HG03280 (cell line): ENCODE data around the gene STK24.
A peak's percentile ranks its signal among the peaks of the same experiment; 100 is the strongest.

Source experiments
- ATAC-seq: cut with Tn5 transposase; IDR thresholded peaks from one replicate; pipeline ENCODE4 v1.9.1; 2021; ENCODE audit warnings: mild to moderate bottlenecking, moderate library complexity; ENCODE audit not compliant: unreplicated experiment

Gene STK24

DNA sequence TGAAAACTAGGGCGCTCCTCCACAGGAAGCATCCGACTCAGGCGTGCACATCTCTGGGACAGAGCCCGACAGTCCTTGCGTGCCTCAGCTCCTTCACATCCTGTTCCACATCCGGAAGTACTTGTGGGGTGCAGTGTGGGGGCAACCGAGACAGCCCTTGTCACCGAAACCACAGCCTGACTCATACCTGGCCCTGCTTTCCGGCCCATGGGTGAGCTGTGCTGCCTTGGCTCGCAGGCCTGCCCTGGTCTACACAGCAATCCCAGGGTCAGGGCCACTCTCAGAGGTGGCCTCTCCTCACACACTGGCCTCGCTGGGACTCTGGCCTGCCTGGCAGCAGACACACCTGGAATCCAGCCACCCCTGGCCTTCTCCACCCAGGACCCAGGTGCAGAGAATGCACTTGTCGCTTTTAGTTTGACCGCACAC, 100.4 kb downstream of the STK24 start:
- peak; percentile 90 for ATAC-seq

DNA sequence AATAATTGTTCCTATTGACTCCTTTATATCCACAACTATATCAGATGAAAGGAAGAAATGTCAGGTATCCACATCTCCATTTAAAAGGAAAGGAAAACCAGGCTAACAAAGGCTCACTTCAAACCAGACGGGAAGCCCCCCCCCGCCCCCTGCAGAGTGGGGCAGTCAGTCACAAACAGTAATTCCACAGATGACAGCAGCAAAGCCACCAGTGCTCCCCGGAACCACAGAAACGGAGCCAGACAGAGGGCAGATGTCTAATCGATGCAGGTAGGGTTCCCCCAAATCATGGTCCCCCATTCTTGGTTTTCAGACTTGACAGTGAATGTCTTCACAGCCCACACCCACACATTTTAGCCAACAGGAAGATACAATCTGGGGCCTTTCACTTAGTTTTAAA, 100.8 kb downstream of the STK24 start:
- peak; percentile 33 for ATAC-seq

DNA sequence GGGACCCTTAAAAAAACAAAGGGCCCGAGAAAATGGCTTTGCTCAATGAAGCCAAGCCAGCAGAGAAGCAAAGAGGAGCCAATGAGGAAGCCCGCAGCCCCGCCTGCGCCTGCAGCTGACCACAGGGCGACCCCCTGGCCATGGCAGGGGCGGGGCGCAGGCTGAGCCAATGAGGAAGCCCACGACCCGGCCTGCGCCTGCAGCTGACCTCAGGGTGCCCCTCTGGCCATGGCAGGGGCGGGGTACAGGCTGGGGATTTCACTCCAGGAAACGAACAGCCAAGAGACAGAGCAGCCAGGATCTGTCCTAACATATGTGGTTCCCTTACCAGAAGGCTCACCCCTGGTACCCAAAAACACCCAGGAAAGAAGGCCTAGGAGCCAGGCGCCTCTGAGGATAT, 101.4 kb downstream of the STK24 start:
- ATAC-seq, result no peak

DNA sequence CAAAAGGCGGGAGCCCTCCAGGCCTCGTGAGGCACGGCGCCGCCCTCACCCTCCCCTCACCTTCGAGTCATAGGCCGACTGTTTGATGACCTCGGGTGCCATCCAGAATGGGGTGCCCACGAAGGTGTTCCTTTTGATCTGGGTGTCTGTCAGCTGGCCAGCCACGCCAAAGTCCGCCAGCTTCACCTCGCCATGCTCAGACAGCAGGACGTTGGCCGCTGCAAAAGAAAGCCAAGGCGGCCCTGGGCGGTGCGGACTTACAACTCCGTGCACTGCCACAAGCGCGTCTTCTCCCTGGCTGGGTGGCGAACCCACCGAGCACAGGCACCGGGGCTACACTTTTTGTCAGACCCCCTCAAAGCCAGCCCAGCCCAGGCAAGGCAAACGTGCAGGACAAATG, 102.1 kb downstream of the STK24 start:
- no peak for ATAC-seq

DNA sequence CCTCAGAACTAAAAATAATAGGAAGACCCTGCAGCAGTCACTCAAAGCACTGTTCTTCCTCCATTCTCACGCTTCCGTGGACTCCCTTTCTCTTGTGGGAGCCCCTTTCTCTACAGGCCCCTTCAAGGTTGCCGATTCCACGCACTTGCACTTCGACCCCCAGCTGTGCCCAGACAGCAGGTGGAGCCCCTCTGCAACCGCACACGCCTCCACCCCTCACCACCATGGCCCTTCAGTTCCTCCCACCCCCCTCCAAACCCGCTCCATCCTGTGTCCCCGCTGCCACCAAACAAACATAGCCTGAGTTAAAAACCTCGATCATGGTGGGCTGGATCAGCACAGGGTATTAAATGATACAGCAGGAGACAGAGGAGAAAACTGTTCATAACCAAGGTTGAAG, 102.6 kb downstream of the STK24 start:
- no peak for ATAC-seq

DNA sequence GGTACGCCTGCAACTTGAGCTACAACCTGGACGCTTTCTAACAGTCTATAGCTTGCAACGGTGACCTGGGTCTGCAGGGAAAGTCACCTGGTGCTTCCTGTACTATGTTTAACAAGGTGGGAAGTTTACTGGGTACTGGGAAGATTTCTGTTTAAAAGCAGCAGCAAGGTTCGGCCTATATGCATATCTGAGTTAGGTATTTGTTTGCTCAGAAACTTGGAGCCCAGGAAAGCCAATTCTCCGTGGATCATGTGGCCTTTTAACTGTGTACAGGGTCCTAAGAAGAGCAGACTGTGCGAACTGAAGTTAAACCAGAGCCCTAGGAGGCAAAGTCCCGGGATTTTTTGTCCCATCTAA, 103.1 kb downstream of the STK24 start:
- ATAC-seq, result no peak

DNA sequence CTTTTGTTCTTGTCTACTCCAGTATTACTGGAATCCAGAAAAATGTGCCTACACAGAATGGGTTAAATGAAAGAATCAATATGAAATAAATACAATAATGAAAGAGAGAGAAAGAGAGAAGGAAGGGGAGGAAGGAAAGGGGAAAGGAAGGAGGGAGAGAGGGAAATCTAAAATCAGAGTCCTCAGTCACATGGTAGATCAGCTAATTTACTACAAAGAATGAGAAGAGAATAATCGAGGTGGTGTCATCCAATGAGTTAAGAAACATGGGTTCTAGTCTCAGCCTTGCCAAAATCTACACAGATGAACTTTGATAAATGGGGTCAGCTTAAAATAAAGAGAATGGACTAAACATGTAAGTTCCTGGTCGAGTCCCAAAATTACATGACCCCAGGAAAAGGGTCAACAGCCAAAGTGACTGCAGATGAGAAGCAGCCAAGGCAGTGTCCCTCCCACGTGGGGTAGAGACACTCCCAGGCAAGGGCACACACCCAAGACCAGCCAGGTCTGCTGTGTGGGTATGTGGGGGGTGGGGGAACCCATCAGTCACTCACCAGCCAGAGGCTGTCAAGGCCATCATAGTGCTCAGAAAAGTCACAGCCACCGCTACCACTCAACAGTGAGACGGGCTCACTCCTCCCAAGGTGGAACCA, 103.6 kb downstream of the STK24 start:
- ATAC-seq, result no peak

DNA sequence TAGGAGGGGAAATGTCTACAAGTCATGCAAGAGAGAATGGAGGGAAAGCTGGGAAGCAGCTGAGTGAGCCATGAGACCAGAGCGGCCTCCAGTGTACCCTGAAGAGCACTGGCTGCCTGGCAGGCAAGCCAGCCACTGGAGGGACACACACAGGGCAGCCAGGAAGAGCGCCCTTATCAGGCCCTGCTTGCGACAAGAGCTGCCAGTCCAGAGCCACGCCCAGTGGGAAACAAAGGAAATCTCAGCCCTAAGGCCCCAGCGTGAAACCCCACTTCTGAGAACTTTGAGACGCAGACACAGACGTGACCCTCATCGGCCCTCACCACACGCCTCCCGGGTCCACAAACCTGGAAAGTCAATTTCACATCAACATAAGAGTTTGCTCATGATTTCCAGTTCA, 105.0 kb downstream of the STK24 start:
- ATAC-seq, result no peak

DNA sequence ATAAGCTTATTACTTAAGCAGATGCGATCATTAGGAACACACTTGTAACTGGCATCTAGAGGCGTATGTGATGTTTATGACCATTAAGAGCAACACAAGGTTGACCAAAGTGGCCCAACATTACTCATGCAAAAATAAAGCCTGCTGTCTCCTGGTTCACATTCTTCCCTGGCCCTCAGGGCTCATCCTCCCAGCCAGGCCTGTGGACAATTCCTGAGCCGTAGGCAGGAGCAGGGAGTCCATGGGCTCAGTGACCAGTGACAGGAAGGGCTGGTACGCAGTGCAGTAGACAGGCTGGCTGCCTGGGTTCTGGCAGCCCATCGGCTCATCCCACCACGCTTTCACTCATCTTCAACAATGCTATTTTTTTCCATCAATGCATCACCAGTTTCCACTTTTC, 106.0 kb downstream of the STK24 start:
- no peak for ATAC-seq

DNA sequence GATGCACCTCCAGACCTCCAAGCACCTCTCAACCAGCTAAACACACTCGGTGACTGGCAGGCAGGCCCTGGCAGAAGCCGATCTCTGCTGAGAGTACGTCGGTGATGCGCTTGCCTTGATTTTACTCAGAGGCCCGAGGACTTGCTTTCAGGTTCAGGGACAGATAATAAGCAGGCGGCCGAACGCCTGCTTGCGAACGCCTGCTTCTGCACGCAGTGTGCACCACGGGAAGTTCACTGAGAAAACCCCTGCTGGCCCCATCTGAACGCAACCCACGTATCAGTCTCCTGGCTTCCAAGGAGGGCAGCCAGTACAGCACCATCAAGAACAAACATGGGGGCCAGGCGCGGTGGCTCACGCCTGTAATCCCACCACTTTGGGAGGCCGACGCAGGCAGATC, 108.0 kb downstream of the STK24 start:
- no peak for ATAC-seq

DNA sequence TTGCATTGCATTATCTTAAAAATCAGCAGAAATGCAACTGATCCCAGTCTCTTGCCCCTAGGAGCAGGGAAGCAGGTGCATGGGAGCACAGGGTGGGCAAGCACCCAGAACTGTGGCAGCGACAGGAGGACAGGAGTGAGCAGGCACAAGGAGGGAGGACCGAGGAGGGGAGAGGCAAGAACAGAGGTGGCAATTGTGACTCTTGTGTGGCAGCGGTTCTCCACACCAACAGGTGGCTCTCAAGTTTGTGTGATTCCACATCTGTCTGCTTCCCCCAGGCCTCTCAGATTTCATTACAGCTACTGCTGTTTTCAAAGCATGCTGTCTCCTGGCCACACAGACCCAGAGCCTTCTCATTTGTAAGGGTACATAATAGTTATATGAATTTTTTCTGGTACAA, 108.5 kb downstream of the STK24 start:
- ATAC-seq, result no peak

DNA sequence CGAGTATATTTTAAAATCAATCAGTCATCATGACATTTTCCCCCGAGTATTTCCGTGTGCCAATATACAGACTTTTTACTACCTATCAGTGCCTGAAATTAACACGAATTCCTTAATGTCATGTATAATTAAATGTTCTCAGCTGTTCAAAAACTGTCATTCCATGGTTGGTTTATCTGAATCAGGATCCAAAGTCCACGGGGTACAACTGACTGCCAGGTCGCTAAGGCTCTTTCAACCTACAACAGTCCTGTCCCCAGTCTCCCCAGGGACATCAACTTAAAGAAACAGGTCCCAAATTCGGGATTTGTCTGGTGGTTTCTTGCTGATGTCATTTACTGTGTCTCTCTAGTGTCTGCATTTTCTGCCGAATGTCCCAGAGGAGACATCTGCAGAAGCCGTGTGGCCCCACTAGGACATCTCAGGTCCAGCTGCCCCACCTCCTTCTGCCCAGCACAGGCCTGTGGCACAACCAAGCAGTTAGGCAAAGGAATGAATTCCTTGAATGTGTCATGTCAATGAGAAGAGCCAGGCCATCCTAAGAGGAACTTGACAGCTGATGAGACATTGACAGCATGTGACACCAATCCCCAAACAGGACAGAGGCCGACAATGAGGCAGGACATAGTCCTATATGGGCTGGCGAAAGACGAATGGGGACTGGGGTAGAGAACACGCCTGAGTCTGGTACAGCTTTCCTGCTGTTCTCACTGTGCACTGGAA, 109.5 kb downstream of the STK24 start:
- ATAC-seq, result no peak

DNA sequence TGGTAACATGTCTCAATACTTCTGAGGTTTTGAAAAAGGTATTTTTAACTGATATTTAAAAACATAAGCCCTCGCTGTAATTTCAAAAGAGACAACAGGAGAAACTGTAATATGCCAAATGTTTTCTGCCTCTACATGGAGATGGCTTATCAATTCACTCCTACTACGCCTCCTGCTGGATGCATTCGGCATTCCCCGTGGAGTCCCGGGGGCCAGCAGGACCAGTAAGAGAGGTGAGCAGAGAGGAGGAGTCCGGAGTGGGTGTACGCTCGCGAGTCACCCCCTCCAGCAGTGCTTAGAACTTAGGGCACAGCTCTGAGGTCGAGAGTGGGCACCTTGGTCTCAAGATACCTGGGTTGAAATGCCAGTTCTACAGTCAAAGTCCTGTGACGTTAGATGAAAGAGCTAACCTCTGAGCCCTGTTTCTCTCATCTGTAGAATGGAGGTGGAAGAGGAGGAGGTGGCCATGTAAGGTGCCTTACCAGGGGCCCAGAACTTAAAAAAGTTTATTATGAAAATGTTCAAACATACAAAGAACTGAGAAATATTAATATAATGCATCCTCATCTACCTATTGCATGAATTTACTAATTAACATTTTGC, 110.2 kb downstream of the STK24 start:
- no peak for ATAC-seq

DNA sequence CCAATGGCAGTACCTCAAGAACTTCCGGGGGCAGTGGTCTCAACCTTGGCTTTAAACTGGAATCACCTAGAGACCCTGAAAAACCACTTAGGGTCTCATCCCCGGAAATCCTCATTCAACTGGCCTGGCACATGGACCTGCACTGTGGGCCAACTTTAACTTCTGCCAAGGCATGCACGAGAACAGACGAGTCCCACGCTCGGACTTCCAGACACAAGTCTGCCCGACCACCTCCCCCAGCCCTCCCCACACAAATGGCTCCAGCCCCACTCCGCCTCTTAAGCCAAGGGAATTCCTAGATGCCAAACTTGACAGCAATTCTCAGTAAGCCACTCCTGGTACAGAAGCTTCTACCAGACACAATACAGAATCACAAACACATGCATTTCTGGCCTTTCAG, 114.0 kb downstream of the STK24 start:
- no peak for ATAC-seq

DNA sequence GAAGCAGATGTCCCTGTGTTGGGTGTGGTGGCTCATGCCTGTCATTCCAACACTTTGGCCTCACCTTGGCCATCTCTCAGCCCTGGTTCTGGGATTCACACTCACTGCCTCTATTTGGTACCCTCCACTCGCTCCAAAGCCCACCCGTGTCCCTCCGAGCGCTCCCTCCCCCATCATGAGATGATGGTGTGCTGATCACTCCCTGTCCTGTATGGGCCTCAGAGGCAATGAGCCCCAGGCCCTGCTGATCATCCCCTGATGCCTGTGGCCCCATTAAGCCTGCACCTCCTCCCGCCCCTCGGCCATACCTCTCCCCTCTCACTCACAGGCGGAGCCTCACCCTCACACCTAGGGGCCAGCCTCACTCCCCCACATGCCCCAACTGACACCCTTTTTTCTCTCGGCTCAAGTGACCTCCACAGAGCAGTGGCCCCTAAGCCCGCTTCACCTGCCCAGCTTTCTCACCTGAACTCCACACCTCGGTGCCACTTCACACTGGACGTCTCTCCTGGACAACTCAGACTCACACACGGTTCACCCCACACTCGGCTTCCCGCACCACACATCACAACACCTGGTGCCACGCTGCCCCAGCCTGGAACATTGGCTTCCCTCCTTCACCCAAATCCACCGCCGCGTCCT, 114.5 kb downstream of the STK24 start:
- ATAC-seq, result no peak

DNA sequence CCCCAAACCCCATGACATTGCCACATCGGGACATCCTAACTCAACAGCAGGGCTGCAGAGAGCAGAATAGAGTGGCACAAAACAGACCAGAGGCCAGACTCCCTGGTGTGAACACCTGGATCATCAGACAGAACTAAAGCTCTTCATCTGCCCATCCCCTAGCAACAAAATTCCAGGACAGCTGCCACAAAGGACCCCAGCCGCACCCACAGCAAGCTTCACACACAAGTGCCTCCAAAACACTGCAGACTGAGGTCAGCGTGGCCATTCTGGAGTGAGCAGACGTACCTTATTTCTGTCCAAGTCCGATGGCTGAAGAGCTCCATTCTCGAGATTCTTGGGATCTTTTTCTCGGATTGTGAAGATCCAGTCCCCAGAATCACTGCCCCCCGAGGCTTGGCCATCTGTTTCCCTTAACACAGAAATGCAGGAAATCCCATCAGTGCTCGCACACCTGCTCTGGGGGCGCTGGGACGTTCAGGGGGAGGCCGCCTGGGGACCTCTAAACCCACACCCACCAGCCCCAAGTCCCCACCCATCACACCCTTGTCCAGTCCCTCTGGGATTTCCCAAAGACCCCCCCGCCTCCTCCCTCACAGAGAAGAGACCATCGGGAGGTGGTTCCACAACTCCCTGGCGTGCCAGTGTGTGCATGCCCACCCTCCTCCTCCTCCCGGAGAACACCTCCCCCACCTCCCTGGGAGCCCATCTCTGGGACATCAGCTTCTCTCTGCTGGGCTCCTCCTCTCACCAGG, 115.2 kb downstream of the STK24 start:
- no peak for ATAC-seq

DNA sequence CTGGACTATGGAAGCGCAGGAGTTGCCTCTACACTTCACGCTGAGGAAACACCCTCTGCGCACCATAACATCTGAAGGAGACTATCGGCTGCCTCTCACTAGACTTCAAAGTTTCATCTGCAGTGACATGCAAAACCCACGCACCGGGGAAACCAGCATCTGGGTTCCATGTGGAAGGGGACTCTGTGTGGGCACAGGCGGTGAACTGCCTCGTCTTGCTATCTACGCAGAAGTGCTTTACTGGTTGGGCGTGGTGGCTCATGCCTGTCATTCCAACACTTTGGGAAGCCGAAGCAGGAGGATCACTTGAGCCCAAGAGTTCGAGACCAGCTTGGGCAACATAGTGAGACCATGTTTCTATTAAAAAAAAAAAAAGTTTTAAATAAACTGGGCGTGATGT, 116.4 kb downstream of the STK24 start:
- no peak for ATAC-seq

DNA sequence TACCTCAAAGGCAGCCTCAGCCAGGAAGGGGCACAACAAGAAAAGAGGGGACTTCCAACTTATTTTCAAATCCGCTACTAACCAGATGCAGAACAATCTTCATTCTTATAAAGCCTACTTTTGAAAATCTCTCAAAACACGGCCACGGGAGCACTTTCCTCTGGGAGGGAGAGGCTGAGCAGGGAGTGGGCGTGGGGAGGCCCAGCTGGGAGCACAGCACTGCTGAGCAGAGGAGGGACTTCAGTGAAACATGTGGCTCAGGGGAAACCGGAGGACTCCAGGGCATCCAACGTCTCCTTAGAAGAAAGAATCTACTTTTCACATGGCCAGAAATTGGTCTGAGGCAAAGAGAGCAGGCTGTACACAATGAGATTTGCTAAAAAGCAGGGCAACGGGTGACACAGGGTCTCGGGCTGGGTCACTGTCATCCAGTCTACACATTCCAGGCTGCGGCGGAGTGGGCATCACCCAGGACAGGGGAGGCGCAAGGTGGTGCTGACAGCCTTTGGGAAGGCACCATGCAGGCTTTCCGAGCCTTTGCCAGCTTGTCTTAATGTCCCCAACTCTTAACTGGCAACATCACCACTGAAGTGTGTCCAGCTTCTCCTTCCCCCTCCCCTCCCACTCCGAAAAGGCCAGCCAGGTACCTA, 117.1 kb downstream of the STK24 start:
- no peak for ATAC-seq

DNA sequence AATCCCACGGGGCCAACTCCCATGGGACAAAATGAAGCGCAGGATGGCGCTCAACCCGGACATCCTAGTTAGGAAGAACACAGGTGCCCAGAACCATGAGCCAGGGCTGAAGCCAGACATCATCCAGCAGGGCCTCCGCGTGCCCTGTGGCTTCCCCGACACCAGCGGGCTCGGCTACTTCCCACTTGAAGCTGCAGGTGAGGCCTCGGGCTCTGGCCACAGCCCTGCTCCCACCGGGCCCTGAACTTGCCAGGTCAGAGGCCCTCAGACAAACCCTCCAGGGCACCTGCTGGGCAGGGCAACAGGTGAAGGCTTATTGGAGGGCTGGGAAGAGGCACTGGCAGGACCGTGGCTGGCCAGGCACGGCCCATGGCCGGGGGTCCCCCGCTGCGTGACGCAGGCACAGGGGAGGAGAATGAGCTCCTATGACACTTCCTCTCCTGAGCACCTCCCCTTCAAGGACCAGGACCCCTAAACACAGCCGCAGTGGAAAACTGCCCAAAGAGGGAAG, 117.7 kb downstream of the STK24 start:
- ATAC-seq, result no peak

DNA sequence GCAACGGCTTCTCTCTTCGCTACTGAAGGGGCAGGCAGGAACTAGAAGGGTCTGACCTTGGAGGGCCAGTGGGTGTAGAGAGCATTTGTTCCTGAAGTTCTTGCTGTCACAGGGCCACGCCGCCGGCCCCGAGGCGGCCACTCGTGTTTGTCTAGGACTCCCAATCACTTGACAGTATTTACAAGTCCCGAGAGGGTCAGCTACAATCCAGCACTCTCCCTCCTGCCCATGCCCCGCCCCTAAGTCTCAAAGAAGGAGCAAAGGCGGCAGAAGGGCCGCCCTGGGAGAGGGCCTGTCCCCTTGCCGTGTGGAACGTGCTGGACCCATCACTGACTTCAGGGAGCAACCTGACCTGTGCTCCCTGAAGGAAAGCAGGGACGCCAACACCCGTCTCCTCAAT, 118.5 kb downstream of the STK24 start:
- no peak for ATAC-seq

DNA sequence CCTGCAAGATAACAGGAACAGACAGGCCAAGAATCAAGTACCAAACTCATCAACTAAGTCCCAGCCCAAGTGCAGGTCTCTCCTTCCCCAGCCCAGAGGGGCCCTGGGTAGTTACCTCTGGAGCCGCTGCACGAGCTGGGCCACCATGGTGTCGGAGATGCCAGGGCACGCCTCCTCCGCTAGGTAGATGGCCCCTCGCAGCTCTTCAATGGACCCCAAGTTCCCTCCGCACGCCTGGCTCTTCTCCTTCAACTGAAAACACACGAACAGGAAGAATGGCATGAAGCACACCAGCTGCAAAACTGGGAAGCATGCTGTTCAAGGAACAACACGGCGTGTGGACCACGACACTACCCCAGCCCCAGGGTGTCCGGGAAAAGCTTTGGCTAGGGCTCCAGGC, 119.9 kb downstream of the STK24 start:
- no peak for ATAC-seq
